Skeletal muscle satellite cell (primary cell): Measurements from ENCODE around the gene PARP6.
A peak's percentile ranks its signal among the peaks of the same experiment; 100 is the strongest.

Source experiments
- H3K27me3 ChIP-seq: 2 replicates; pipeline ENCODE4 v1.7.0; 2013; ENCODE audit warnings: low read length; ENCODE audit not compliant: control insufficient read depth, insufficient read depth
- H3K36me3 ChIP-seq: 2 replicates; pipeline ENCODE4 v1.7.0; 2013; ENCODE audit warnings: mild to moderate bottlenecking, control low read depth, low read length; ENCODE audit not compliant: insufficient read depth
- H3K4me1 ChIP-seq: 2 replicates; pipeline ENCODE4 v1.7.0; 2013; ENCODE audit warnings: low read length; ENCODE audit not compliant: control insufficient read depth, insufficient read depth
- H3K4me2 ChIP-seq: 2 replicates; pipeline ENCODE4 v1.7.0; 2013; ENCODE audit warnings: mild to moderate bottlenecking, low read length
- H3K4me3 ChIP-seq: 2 replicates; pipeline ENCODE4 v1.7.0; 2013; ENCODE audit warnings: low read length
- H3K9ac ChIP-seq: 2 replicates; pipeline ENCODE4 v1.7.0; 2013; ENCODE audit warnings: mild to moderate bottlenecking, low read depth, low read length, moderate library complexity
- H3K9me3 ChIP-seq: replicated peaks from 2 replicates; pipeline ENCODE4 v1.7.0; 2013; ENCODE audit warnings: mild to moderate bottlenecking, control low read depth, low read length

PARP6 gene

DNA sequence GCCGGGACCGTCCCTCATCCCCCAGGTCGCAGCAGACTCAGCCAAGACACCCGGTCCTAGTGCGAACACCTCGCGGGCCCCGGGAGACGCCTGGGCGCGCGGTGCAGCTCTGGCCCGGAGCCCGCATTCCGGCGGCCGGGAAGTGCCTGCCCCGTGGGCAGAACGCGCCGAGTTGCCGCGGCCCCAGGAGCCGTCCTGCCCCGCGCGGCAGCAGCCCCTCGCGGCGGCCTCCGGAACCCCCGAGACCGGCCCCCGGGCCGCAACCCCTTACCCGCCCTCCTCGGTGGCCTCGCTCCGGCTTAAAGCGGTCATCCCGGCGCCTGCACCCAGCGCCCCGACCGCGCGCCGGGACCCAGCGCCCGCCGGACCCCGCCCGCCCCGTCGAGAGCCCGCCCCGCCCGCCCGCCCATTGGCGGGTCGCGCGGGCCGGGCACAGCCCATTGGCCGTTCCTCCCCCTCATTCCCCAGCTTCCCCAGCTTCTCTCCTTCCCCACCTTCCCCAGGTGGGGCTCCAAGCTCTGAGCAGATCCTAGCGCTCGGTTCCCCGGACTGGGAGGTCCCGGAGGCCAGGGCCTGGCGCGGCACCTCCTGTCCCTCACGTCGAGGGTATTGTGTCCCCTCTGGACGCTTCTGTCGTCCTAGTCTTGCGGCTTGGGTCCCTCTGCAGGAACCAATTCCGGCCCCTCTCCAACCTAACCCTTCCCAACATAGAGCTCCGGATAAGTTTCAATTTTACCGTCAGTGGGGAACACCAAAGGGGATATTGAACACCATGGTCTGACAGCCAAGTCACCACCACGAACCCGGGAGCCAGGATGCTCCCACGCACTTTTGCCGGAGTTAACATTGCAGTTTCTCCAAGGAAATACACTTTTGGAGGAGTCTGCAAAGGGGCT, 74.6 kb downstream of the PARP6 start, which contains the start of gene GRAMD2A:
TSS of gene GRAMD2A (minus strand) at position 328 of the 896 bp plus-strand sequence.
- Histone ChIP-seq H3K9me3 (no peaks in the 10 kb centered on the region), H3K9ac (no peak within 1 kb of the TSS), H3K4me1 (peaks cover 14% of the 10 kb centered on the region), H3K4me2 (peak within 1 kb of the TSS; percentile 35), H3K36me3 (peaks cover 50% of the 10 kb centered on the region), H3K27me3 (no peaks in the 10 kb centered on the region), H3K4me3 (peak within 1 kb of the TSS; percentile 20)

DNA sequence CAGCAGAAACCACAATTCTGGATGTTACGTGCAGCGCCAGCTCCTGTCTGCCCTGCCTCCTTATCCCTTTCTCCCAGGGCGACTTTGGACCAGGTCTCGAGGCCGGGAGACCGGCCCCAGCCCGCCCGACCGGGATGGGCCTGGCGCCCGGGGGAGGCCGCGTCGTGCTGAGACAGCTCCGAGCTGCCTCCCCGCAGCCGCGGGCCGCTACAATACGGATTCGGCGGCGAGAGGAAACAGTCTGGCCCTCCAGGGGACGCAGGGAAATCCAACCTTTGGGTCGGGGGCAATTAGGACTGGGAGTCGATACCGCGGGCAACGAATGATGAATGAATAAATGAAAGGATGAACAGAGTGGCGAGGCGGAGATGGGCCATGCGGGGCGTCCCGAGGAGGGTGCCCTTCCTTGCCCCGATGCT, 75.3 kb downstream of the PARP6 start:
- Histone ChIP-seq H3K4me2 (peak overlapping the region; percentile 35), H3K4me1 (peaks cover 14% of the 10 kb centered on the region), H3K9ac (no peak overlapping the region), H3K9me3 (no peaks in the 10 kb centered on the region), H3K4me3 (no peak overlapping the region), H3K36me3 (peaks cover 43% of the 10 kb centered on the region), H3K27me3 (no peaks in the 10 kb centered on the region)

- Histone ChIP-seq H3K27me3 (no peaks in the 10 kb centered on the region), H3K4me3 (no peak overlapping the region)
Observed at GRCh38 chr15:72196409-72197040, 75.8 kb downstream of the PARP6 start.

DNA sequence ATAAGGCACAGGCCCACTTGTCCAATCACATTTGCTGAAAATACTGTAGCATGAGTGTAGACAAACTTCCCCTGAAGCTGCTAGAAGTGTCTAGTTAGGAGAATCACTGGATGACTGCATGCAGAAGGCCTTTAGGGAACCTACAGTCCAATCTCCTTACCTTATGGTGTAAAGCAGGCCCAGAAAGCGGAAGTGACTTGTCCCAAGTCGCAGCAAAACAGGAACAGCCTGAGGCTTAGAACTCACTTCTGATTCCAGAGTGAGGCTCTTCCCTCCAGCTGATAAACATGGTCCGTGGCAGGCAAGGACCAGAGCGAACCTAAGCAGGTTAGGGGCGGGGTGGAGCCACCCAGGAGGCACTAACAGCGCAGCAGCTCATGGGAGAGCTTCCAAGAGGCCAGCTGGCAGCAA, 77.2 kb downstream of the PARP6 start:
- Histone ChIP-seq H3K4me2 (no peak overlapping the region), H3K9me3 (no peaks in the 10 kb centered on the region), H3K9ac (no peak overlapping the region), H3K36me3 (peaks cover 24% of the 10 kb centered on the region), H3K27me3 (peaks cover 3% of the 10 kb centered on the region), H3K4me1 (peaks cover 14% of the 10 kb centered on the region), H3K4me3 (no peak overlapping the region)

More at GRCh38 chr15:72196409-72197040, 75.8 kb downstream of the PARP6 start:
- Histone ChIP-seq H3K4me1 (peaks cover 14% of the 10 kb centered on the region), H3K9ac (no peak overlapping the region), H3K4me2 (no peak overlapping the region), H3K36me3 (peaks cover 38% of the 10 kb centered on the region), H3K9me3 (no peaks in the 10 kb centered on the region)

DNA sequence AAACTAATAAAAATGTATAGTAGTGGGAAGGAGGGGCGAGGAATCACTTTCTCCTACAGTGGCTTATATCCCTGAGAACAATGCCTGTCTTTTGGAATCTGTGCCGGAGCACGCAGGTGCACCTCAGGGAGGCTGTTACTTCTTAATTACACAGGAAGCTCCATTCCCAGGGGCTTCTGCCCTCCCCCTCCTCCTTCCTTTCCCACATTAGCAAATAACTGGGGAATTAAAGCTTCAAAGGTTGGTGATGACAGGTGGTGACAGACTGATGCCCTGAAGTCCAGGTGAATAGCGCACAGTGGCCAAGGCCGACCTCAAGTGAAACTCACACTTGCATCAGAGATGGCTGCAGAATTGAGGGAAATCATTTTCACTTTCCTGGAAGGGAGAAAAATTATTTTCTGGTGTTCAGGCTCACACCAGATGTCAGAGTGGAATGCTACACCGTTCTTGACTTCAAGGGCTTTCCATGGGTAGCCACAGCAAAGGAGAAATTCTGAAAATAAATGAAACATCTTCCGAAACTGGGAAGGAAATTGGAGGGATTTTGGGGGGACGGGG, 78.4 kb downstream of the PARP6 start:
- Histone ChIP-seq H3K9ac (no peak overlapping the region), H3K27me3 (peaks cover 9% of the 10 kb centered on the region), H3K4me2 (no peak overlapping the region), H3K36me3 (peaks cover 12% of the 10 kb centered on the region), H3K4me1 (peaks cover 11% of the 10 kb centered on the region), H3K4me3 (no peak overlapping the region), H3K9me3 (no peaks in the 10 kb centered on the region)

- H3K27me3 ChIP-seq = peaks cover 15% of the 10 kb centered on the region
- no peak overlapping the region for H3K4me3 ChIP-seq
- no peaks in the 10 kb centered on the region for H3K9me3 ChIP-seq
- H3K36me3 ChIP-seq = no peaks in the 10 kb centered on the region
- H3K4me1 ChIP-seq = no peaks in the 10 kb centered on the region
- H3K4me2 ChIP-seq = no peak overlapping the region
- no peak overlapping the region for H3K9ac ChIP-seq
Observed at GRCh38 chr15:72192416-72192815, 79.9 kb downstream of the PARP6 start.
